IPS-11a (cell line): ENCODE measurements around the gene OSBPL6.

Source experiments
- H3K4me3 ChIP-seq: one replicate; pipeline ENCODE4 v1.5.1; 2013; ENCODE audit warnings: low read depth, low read length, control low read depth

The OSBPL6 gene

DNA sequence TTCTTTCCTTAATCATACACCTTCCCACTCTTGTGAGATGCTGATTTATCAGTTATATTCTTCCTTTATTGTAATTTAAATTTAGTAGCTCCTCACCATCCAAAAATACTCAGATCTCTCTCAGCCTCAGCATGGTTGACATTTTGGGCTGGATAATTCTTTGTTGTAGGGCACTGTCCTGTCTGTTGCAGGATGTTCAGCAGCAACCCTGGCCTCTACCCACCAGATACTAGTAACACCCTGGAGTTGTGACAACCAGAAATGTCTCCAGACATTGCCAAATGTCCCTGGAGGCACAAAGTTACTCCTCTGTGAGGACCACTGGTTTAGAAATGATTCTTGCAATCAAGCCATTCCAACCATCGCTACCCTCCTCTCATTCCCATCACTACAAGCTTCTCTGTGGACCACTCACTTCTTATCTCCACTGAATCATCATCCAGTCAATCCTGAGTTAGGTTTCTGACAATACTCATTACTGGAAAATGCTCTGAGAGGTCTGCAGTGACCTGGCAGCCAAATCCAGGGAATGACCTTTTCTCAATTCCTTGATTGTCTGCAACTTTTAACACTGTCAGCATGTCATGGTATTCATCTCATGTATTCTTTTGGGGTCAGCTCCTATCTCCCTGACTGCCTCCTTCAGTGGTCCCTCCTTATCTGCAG, 43.3 kb downstream of the OSBPL6 start:
- H3K4me3 ChIP-seq: no peak overlapping the region

DNA sequence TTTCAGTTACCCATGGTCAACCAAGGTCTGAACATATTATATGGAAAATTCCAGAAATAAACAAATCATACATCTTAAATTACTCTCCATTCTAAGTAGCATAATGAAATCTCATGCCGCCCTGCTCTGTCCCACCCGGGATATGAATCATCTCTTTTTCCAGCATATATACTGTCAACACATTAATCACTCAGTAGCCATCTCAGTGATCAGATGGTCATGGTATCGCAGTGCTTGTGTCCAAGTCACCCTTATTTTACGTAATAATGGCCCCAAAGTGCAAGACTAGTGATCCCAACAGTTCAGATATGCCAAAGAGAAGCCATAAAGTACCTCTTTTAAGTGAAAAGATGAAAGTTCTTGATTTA, 43.8 kb downstream of the OSBPL6 start:
- H3K4me3 ChIP-seq: no peak overlapping the region

DNA sequence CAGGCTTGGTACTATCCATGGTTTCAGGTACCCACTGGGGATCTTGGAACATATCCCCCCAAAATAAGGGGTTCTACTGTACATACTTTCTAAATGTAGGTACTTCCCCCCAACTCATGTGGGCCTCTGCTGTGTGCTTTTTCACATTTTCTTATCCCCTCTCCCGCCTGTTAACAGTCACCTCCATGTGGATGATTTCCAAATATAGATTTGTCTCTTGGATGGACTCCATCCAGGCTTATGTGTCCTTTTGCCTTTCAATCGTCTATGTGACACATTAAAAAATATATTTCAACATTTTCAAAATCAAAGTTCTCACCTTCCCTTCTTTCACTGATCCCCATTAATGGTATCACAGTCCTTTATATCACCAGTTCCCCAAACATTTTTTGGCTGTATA, 44.4 kb downstream of the OSBPL6 start:
- H3K4me3 ChIP-seq: no peak overlapping the region

DNA sequence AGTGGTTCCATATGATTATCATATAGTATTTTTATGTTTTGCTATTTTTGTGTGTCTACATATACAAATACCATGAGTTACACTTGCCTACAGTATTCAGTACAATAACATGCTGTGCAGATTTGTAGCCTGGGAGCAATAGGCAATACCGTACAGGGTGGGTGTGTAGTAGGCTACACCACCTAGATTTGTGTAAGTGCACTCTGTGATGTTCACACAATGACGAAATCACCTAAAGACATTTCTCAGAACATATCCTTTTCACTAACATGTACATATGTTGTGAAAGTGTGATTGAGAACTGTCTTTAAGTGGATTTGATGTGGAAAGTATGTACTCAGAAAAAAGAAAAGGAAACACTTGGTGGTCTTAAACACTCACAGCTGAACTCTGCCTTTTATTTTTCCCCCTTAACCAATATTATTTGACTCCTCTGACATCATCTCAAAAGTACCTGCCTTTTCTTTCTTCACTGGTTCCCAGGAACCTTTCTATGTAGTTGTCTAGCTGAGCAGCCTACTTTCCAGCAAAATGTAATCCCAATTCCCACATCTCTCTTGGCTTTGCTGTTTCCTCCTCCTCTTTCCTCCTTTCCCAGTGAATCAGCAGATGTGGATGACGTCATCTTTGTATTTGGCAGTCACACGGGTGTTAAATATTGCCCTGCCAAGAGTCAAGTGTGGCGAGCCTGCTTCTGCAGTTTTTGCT, 47.7 kb downstream of the OSBPL6 start:
- no peak overlapping the region for H3K4me3 ChIP-seq

DNA sequence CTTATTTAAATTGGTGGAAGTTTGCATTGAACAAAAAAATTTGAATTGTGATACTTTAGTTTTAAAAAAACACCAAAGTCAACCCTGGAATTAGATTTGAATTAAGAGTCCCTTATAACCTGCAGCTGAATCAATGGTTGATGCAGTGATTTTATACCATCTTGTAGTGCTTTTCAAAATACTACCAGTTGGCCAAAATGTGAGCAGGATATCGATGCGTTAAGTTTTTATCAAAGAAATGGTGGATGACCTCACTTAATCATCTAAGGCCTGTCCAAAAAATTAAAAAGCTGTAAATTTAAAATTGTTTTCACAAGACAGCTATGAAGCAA, 48.2 kb downstream of the OSBPL6 start:
- H3K4me3 ChIP-seq: no peak overlapping the region

- H3K4me3 ChIP-seq: no peak overlapping the region
These were observed 49.6 kb downstream of the OSBPL6 start for GRCh38 chr2:178243961-178244360.

GRCh38 chr2:178244777-178245176, 50.5 kb downstream of the OSBPL6 start:
- no peak overlapping the region for H3K4me3 ChIP-seq

DNA sequence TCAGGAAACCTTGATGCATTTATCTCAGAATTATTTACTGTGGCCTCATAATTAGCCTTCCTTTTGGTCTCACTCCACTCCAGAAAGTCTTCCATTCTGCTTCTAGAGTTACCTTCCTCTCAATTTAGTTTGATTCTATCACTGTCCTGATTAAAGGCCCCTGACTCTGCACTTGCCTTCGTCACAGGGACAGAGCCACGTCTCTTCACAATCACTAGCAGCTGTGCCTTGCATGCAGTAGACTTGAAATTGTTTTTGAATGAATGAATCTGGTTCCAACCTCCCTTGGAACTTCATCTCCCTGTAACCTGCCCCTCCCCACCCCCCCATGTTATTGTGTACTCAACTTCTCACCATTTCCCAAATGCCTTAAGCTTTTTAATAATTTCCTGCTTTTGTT, 52.4 kb downstream of the OSBPL6 start:
- no peak overlapping the region for H3K4me3 ChIP-seq

DNA sequence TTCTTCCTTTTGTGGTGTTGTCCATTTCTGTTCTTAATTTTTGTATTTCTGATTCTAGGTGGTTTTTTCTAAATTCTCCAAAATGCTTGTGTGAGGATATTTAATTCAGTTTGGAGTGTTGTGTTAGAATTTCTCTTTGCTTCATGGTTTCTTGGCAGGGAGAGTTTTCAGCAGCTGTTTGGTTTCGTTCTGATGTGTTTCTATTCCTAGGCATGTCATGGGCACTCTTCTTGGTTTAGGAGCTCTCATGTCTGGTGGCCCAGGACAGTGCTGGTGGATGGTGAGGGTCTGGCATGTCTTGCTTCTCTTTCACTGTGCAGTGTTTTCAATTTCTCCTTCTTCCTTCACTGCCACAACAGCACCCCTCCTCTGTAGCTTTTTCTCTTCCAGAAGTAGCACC, 52.9 kb downstream of the OSBPL6 start:
- no peak overlapping the region for H3K4me3 ChIP-seq

GRCh38 chr2:178250429-178250828, 56.1 kb downstream of the OSBPL6 start:
- H3K4me3 ChIP-seq: no peak overlapping the region

GRCh38 chr2:178251151-178251955, 57.0 kb downstream of the OSBPL6 start:
- H3K4me3 ChIP-seq: no peak overlapping the region

DNA sequence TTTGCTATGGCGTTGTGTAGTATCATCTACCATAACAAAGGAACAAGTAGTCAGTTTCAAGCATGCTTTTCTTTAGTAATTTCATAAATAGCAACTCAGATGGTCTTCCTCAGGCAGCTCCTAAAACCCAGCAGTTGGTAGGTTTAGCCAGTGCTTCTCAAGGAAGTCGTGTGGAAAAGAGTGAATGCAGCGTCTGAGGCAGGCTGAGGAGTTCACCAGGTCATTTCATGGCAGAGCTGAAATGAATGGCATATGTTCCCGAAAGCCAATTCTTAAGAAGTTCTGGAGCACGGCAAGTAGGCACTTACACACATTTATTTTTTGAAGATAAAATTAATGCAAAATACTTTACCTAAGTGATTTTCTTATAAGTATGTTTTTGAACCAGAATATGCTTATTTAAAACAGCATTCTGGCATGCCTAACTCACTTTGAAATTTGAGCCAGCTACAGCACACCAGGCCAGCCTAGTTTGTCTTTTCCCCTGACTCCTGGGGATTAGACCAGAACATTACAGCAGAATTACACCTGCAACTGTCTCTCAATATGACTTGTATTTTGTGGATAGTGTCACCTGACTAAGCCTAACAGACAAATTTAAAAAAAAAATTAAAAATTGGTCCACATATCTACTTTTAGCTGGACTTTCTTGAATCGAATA, 62.2 kb downstream of the OSBPL6 start:
- no peak overlapping the region for H3K4me3 ChIP-seq

DNA sequence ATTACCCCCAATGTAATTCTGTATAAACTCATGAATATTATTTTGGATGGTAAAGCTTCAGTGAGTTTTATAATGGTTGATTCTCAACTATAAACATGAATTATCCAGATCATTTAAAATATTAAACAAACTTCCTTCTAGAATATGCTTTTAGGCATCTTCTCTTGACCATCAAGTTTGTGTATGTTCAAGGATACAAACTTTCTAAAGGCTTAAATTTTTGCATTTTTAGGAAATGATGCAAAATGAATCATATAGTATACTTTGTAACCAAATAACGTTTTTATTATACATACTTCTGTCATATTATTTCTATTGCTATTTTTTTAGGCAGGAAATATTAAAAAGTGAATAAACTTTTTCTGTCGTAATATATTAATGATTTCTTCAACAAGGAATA, 62.8 kb downstream of the OSBPL6 start:
- H3K4me3 ChIP-seq: no peak overlapping the region

GRCh38 chr2:178258916-178259315, 64.6 kb downstream of the OSBPL6 start:
- no peak overlapping the region for H3K4me3 ChIP-seq

GRCh38 chr2:178263159-178263860, 69.0 kb downstream of the OSBPL6 start:
- H3K4me3 ChIP-seq: no peak overlapping the region

- H3K4me3 ChIP-seq: no peak overlapping the region
These were observed 69.9 kb downstream of the OSBPL6 start for GRCh38 chr2:178264211-178264610.

- no peak overlapping the region for H3K4me3 ChIP-seq
These were observed 71.5 kb downstream of the OSBPL6 start for GRCh38 chr2:178265851-178266250.

DNA sequence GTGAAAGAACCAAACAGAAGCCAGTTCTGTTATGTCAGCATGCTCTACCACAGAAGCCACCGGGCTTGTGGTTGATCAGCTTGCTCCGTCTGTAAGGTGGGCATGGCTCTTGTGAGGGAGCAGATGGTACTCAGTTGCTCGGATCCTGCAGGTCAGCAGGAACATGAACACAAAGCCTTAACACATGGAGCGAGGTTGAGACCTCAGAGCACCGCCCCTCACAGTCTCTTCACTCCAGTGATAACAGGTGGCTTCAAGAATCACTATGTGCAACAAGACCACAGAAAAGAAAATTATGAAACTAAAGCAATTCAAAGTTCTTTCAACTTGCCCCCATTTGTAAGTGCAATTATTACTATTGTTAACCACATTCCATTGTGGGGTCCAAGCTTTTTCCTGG, 72.1 kb downstream of the OSBPL6 start:
- H3K4me3 ChIP-seq: no peak overlapping the region

DNA sequence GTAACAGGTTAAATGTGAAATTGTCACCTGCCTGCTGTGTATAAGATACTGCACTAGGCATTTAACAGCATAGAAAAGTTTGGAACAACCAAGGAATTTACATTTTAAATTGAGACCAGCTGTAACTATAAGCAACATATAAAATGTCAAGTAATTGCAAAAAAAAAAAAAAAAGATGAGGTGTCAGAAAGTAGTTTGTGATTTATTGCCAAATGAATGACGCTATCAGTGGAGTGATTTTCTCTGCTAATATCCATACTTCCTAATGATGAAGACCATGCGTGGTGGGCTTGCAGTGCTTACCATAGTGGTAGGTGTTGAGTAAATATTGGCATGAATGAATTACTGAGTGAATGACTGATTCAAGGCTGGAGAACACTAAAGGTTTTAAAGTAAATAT, 73.3 kb downstream of the OSBPL6 start:
- H3K4me3 ChIP-seq: no peak overlapping the region

DNA sequence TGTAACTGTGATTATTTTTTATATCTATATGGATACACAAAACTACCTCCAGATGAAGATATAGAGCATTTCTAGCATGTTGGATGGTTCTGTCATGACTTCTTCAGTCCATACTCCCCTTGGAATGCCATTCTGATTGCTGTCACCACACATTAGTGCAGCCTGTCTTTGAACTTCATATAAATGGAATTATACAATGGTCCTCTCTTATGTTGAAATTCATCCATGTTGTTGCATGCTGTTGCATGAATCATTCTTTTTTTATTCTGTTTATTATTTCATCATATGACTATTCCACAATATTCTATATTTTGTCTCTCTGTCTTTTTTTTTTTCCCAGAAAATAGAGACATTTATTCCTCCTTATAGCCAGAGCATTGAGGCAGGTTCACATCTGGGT, 74.1 kb downstream of the OSBPL6 start:
- no peak overlapping the region for H3K4me3 ChIP-seq
